Measurements from ENCODE around the gene KNG1. TPM values are rescaled to one million over a fixed set of nuclear protein-coding genes. Genes with fewer than 3 reads are reported as not detected.

Gene KNG1
- total RNA-seq, 1 donor from 2014 or later: not detected

DNA sequence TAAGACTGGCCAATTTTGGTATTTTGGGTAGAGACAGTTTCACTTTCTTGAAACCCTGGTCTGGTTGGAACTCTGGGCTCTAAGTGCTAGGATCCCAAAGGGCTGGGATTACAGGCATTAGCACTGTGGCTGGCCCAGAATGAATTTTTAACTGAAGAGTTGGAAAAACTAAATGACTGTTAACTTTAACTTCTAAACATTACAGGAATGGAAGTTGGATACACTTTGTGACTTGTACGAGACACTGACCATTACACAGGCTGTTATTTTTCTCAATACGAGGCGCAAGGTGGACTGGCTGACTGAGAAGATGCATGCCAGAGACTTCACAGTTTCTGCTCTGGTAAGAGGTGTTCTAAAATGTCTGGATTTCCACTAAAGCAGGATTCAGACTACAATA lies 69.8 kb downstream of the KNG1 start:
- TF ChIP-seq, protein P1, sequence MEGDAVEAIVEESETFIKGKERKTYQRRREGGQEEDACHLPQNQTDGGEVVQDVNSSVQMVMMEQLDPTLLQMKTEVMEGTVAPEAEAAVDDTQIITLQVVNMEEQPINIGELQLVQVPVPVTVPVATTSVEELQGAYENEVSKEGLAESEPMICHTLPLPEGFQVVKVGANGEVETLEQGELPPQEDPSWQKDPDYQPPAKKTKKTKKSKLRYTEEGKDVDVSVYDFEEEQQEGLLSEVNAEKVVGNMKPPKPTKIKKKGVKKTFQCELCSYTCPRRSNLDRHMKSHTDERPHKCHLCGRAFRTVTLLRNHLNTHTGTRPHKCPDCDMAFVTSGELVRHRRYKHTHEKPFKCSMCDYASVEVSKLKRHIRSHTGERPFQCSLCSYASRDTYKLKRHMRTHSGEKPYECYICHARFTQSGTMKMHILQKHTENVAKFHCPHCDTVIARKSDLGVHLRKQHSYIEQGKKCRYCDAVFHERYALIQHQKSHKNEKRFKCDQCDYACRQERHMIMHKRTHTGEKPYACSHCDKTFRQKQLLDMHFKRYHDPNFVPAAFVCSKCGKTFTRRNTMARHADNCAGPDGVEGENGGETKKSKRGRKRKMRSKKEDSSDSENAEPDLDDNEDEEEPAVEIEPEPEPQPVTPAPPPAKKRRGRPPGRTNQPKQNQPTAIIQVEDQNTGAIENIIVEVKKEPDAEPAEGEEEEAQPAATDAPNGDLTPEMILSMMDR (IDR thresholded peaks at IDR 0.05; ENCODE audit: partially characterized antibody, unreplicated experiment): no peak
- Mint-ChIP-seq H3K4me1 (ENCODE audit: low read depth, unreplicated experiment) (peaks cover 17% of the 10 kb centered on the region), H3K27ac (ENCODE audit: unreplicated experiment) (no peak overlapping the region), H3K27me3 (ENCODE audit: unreplicated experiment) (peaks cover 9% of the 10 kb centered on the region), H3K4me3 (ENCODE audit: unreplicated experiment) (no peak overlapping the region), H3K36me3 (ENCODE audit: unreplicated experiment) (peaks cover 4% of the 10 kb centered on the region), H3K9me3 (ENCODE audit: unreplicated experiment) (peaks cover 23% of the 10 kb centered on the region)
- no peak for DNase-seq

DNA sequence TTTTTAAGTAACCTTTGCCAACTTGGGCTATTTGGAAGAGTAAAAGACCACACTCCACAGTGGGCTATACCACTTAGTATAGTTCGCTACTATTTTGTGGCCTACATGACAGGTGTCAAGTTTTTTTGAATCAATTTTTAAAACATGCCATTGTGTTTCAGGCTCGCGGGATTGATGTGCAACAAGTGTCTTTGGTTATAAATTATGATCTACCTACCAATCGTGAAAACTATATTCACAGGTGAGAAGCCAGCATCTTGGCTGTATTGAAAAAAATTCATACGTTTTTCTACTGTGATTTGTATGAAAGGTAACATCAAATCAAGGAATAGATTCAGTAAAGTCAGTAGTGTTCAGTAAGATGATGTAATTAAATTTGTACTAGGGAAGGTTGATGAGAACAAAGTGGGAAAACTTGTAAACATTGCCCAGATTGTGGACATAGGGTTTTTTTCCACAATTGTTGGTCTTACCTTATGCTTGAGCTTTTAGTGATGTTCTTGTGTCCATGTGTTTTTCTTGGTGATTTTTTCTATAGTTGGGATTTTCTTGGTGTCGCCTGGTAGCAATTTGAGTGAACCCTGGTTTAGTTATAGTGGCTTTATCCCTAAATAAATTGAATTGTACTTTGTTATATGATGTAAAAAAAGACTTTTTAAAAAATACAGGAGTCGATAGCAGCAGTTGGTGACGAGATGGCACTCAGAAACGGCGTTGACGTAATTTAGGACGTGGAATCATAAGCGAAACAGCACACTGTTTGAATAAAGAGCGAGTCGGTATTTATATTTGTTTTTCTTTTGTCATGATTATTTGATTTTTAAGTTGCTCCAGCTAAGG lies 70.7 kb downstream of the KNG1 start:
- Mint-ChIP-seq H3K4me3 (ENCODE audit: unreplicated experiment) (peak overlapping the region; percentile 47), H3K27me3 (ENCODE audit: unreplicated experiment) (peaks cover 4% of the 10 kb centered on the region), H3K9me3 (ENCODE audit: unreplicated experiment) (peaks cover 17% of the 10 kb centered on the region), H3K27ac (ENCODE audit: unreplicated experiment) (no peak overlapping the region), H3K4me1 (ENCODE audit: low read depth, unreplicated experiment) (peaks cover 13% of the 10 kb centered on the region), H3K36me3 (ENCODE audit: unreplicated experiment) (peaks cover 4% of the 10 kb centered on the region)
- no peak for DNase-seq
- TF ChIP-seq, protein P1 (IDR thresholded peaks at IDR 0.05; ENCODE audit: partially characterized antibody, unreplicated experiment): no peak

DNA sequence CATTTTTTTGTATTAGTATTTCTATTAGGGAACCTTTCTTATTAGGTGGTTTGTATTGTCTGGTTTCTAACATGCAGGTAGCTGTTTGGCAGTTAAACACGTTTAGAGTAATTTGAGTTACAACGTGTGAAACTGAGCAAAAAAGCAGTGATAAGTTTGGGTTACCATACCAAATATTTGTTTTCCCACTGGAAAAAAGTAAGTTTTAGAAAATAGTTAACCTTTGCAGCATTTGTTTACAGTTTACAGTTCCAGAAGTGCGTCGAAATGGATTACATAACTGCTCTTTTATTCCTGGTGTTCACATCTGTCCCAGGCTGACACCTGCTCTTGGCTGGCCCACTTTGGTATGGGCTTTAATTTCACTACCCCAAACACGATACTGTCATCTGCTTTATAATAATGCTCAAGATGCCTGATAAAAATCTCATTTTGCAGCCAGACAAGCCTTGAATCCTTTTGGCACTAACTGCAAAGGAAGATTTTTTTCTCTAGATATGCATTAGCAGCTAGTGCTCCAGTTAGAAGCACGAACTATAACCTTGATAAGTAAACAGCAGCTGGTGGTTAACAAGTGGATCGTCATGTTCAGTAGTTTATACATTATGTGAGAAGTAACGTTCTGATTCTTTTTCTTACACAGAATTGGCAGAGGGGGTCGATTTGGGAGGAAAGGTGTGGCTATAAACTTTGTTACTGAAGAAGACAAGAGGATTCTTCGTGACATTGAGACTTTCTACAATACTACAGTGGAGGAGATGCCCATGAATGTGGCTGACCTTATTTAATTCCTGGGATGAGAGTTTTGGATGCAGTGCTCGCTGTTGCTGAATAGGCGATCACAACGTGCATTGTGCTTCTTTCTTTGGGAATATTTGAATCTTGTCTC lies 71.6 kb downstream of the KNG1 start:
- H3K27me3 Mint-ChIP-seq (ENCODE audit: unreplicated experiment): no peaks in the 10 kb centered on the region
- peaks cover 11% of the 10 kb centered on the region for H3K9me3 Mint-ChIP-seq (ENCODE audit: unreplicated experiment)
- H3K36me3 Mint-ChIP-seq (ENCODE audit: unreplicated experiment): peaks cover 4% of the 10 kb centered on the region
- H3K27ac Mint-ChIP-seq (ENCODE audit: unreplicated experiment): peak overlapping the region; percentile 21
- TF ChIP-seq, protein P1 (IDR thresholded peaks at IDR 0.05; ENCODE audit: partially characterized antibody, unreplicated experiment): no peak
- no peak for DNase-seq
- H3K4me1 Mint-ChIP-seq (ENCODE audit: low read depth, unreplicated experiment): peaks cover 13% of the 10 kb centered on the region
- no peak overlapping the region for H3K4me3 Mint-ChIP-seq (ENCODE audit: unreplicated experiment)

DNA sequence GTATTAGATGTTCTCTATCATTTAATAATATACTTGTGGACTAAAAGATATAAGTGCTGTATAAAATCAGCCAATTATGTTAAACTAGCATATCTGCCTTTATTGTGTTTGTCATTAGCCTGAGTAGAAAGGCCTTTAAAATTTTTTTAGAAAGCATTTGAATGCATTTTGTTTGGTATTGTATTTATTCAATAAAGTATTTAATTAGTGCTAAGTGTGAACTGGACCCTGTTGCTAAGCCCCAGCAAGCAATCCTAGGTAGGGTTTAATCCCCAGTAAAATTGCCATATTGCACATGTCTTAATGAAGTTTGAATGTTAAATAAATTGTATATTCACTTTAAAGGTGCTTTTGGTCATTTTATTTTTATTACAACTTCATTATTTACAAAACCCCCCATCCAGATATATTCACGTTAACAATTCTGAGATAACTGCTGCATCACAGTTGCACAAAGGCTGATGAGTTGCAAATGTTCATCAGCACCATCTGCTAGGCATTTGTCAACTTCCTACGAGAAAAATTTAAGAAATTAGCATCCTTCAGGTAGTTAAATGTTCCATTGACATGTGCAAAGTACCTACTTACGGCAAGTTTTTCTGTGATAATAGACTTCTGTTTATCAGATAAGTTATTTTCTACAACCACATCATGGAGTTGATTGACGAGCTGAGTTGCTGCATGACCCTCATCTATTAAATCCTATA lies 72.5 kb downstream of the KNG1 start:
- no peak overlapping the region for H3K27ac Mint-ChIP-seq (ENCODE audit: unreplicated experiment)
- peaks cover 2% of the 10 kb centered on the region for H3K9me3 Mint-ChIP-seq (ENCODE audit: unreplicated experiment)
- no peak for DNase-seq
- H3K27me3 Mint-ChIP-seq (ENCODE audit: unreplicated experiment): no peaks in the 10 kb centered on the region
- H3K4me1 Mint-ChIP-seq (ENCODE audit: low read depth, unreplicated experiment): peaks cover 13% of the 10 kb centered on the region
- H3K4me3 Mint-ChIP-seq (ENCODE audit: unreplicated experiment): no peak overlapping the region
- TF ChIP-seq, protein P1 (IDR thresholded peaks at IDR 0.05; ENCODE audit: partially characterized antibody, unreplicated experiment): no peak
- H3K36me3 Mint-ChIP-seq (ENCODE audit: unreplicated experiment): peaks cover 4% of the 10 kb centered on the region
